Measurements from ENCODE around the gene NFKB1.

Gene NFKB1

DNA sequence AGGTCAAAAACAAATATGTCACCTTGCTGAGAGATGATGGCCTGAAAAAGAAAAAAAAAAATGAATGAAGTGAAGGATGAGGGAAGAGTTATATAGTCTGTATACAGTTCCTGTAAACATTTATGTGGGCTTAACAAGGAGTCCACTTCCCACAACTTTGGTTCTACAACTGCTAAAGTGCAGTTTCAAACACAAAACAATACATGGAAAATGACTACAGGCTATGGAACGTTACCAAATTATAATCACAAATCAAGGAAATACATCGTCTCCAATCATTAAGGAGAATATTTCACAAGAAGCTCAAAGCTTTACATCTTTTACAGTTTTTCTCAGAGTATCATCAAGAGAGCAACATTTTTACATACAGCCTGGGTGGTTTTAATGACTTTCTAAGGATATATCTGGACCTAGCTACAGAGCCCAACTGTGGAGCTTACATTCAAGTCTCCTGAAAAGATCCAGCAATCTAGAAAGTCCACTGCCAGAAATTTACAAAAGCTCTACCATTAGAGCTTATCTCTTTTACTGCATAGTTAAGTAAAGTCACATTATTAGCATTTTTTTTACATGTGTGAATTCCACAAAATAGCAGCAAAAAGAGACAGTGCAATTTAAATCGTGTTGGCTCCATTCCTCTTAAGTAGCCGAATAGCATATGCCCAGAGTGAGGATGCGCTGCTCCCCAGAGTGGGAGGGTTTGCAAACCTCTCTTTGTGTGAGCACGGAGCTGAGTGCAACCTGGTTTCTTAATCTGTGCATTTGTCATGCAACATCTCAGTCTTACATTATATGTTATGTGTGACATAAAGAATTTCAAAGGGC, 131.3 kb downstream of the NFKB1 start:
- DNase-seq, result no peak

DNA sequence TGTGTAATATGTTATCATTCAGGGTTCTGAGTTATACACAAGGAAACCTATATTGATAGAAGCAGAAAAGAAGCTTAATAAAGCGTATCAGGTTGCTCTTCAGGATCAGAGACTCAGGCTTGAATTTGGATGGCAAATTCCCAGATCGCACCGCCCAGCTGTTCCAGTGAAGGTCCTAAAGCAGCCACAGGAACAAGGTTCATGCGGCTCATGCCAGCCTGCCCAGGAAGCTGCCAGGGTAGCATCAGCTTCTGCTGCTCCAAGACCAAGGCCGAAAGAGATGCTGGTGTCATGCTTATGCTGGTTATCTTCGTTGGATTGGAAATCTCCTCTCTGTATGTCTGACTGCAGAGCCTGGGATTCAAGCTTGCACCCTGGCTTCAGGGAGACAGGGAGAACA, 131.9 kb downstream of the NFKB1 start:
- DNase-seq, result no peak

DNA sequence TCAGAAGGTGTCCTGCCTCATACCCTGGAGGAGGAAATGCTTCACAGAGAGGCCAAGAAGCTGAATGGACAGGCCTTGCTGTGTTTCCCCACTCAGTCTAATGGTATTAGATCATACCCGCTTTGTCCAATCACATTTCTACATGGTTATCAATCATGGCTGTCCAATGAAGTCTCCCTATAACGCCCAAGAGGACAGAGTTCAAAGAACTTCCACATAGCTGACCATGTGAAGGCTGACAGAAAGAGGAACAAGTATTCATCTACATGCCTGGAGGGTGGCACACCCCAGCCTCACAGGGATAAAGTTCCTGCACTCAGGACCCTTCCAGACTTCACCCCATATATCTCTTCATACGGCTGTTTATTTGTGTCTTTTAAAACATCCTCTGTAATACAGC, 136.2 kb downstream of the NFKB1 start:
- no peak for DNase-seq

DNA sequence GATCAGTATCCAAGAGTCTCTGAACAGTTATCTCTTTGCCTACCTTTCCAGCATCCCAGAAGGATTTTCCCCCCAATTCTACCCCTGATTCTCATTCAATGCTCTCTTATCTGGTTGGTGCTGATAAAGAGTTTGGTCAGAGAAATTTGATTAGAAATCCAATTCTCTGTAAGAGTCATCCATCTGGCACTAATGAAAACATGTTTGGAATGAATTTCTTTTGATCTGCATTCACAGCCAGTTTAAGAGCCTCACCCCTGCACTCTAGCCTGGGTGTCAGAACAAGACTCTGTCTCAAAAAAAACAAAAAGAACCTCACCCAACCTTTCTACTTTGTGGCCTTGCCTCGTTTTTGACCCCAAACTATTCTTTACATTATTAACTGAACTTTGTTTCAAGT, 137.5 kb downstream of the NFKB1 start:
- no peak for DNase-seq

DNA sequence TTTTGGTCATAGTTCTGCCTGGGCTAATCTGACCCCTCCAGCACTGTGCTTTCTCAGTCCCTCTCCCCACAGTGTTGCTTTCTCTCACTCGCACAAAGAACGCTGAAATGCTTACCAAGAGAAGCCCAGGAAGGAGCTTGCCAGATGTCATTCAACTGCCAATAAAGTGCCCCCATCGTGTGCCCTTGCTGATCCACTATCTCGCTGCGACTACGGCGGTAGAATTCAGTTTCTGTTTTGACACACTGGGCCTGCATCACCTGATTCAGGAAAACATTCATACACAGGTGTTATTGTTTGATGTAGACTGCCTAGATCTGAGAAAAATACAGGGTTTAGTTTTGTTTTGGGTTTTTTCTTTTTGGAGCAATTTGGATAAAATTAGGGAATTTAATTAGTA, 138.4 kb downstream of the NFKB1 start:
- no peak for DNase-seq

DNA sequence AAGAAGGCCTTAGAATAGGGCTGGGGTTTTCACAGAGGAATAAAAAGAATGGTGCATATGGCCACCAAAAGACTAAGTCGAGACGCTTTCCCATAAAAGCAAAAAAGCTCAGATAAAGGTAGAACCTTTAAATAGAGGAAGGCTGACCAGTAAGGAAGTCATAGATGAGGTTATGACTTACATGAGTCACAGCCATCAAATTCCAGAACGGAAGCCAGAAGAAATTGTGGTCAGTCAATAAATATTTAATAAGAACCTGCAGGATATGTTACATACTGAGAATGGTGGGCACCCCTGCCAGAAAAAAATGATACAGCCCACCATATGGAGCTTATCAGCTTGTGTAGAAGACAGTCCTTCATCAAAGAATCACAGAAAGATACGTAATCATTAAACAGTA, 139.5 kb downstream of the NFKB1 start:
- DNase-seq, result no peak

DNA sequence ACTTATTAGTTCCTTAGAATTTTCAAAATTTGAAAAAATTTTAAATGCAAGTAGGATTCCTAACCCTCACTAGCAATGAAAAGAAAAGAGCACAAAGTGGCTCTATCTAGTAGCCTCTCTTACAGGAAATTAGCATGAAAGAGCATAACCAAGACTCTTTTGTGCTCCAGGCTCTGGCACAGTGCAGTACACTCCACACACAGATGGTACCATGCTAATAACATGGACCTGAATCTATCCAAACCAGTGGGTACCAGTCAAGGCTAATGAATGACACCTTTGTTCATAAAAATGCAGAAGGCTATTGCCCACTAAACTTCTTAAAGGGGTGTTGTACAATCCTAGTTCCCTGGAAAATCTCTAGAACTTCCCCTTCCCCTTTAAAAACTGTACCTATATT, 140.6 kb downstream of the NFKB1 start:
- no peak for DNase-seq

DNA sequence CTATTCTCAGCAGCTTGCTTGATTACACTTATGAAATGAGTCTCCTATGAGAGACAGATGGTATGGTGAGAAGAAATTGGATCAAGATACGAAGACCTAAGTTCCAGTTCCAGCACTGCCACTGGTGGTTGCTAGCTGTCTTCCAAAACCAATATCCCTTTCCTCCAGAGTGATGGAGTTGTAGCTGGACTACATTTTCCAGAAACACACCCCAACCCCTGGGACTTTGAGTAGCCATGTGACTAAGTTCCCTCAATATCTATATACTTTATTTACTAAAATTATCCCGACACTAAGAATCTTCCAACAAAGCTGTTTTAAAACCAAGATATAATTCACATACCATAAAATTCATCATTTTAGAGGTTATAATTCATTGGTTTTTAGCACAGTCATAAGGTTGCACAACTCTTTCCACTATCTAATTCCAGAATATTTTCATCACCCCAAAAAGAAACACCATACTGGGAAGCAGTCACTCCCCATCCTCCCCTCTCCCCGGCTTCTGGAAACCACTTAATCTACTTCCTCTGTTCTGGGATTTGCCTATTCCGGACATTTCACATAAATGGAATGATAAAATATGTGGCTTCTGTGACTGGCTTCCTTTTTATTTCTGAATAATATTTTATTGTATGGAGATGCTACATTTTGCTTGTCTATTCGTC, 141.6 kb downstream of the NFKB1 start:
- DNase-seq, result no peak

DNA sequence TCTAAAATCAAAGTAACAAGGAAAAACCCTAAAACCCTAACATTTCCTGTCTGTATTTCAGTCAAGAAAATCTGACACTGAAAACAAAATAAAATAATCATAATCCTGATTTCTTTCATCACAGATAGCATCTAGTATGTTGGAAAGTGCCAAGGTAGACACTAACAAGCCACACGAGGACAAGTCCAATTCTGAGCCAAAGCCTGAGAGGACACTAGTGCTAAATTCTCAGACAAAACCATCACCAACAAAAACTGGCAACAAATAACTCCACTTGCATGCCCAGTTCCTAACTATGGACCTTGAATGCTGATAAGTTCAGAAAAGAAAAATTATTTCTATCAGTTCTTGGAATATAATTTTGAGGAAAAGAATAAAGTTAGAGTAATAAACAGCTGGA, 146.0 kb downstream of the NFKB1 start:
- DNase-seq, result no peak

DNA sequence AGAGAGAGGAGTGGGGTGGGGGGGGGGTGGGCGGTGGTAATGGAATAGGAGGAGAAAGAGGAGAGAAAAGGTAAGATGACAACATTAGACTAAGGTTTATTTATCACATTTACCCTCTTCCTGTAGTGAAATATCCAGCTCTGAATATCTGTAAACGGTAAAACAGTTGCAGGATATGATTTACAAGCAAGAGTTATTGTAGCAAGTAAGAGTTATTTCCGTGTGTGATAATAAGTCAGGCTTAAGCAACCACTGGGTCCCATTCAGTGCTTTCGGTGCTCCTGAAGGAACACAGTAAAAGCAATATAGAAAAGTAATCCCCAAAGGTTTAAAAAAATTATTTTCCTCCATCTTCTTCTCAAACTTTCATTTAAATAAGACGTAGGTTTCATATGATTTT, 156.0 kb downstream of the NFKB1 start:
- no peak for DNase-seq

DNA sequence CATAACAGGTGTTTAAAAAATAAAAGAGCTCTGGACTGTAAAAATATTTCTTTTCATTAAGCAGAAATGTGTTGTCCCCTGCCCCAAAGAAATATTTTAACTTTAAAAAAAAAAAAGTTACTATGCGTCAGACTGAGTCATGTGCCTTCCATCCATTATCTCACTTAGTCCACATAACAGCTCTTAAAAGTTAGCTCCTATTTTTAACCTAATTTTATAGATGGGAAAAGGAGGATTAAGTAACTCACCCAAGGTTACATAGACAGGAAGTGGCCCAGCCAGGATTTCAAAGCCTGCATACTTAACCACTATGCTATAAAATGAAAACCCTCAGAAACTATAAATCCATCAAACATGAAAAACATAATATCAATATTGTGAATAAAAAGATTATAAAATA, 161.9 kb downstream of the NFKB1 start:
- no peak for DNase-seq

DNA sequence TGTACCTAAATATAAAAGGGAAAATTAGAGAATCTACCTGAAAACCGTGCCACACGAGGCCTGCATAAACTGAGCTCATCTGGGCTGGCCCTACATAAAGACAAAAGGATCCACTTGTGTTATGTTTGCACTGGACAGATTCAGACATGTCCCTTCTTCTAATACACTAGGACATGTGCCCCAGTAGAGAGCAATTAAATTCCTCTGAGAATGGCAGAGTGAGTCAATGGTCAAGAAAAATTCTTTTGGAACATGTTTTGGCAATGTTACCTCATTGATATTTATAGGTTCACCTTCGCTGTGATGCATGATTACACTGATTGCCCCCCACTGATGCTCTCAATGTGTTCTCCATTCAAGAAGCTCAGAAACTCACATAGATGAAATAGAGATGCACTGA, 164.4 kb downstream of the NFKB1 start:
- no peak for DNase-seq
